ENCODE data around the gene TK1.

DNA sequence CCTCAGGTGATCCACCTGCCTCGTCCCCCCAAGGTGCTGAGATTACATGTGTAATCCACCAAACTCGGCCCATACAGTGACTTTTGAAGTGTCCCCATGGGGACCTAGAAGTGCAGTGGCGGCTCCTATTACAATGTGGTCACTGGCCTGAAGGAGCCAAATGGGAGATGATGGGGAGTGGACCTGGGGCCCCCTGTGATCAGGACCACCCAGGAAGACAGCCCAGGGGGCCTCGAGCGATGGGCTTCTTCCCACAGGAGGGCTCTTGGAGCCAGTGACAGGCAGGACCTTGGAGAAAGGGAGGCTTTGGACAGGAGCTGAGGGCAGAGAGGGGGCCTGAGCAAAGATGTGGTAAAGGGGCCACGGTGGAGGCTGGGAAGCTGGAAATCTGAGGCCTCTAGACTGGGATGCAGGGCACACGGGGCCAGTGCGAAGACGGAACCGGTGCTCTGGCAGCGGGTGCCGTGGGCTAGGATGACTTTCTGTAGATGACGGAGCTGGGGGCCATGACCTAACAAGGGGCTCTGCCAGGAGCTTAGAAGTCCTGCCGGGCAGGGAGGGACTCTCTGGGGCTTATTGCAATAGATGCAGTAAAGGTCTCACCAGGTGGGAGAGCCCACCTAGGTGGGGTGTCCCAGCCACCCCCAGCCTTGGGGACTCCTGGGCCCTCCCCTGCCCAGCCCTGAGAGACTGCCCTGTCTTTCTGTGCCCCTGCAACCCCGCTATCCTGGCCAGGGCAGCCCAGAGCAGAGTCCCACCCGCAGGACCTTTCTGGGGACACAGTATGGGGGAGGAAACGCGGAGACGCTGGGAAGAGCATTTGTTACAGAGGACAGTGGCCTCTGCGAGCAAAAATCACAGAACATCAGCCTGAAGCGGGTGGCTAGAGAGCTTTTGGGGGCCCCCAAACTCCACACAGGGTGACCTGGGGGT, 43.4 kb downstream of the TK1 start:
- TF ChIP-seq REST (IDR thresholded peaks at IDR 0.05; ENCODE audit: insufficient read depth in 1 of 2, low read depth in 2 of 2, low read length in 1 of 2), result no peak
- no peak for TF ChIP-seq POLR2AphosphoS5 (IDR thresholded peaks at IDR 0.05; ENCODE audit: low read depth, low read length)
- TF ChIP-seq, protein P1, sequence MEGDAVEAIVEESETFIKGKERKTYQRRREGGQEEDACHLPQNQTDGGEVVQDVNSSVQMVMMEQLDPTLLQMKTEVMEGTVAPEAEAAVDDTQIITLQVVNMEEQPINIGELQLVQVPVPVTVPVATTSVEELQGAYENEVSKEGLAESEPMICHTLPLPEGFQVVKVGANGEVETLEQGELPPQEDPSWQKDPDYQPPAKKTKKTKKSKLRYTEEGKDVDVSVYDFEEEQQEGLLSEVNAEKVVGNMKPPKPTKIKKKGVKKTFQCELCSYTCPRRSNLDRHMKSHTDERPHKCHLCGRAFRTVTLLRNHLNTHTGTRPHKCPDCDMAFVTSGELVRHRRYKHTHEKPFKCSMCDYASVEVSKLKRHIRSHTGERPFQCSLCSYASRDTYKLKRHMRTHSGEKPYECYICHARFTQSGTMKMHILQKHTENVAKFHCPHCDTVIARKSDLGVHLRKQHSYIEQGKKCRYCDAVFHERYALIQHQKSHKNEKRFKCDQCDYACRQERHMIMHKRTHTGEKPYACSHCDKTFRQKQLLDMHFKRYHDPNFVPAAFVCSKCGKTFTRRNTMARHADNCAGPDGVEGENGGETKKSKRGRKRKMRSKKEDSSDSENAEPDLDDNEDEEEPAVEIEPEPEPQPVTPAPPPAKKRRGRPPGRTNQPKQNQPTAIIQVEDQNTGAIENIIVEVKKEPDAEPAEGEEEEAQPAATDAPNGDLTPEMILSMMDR (IDR thresholded peaks at IDR 0.05), result no peak
- no peak for TF ChIP-seq TCF7L2 (IDR thresholded peaks at IDR 0.05; ENCODE audit: low read depth, low read length)
